HG03060 (cell line): ENCODE results near the gene NCAN.

Experiments used
- ATAC-seq: cut with Tn5 transposase; IDR thresholded peaks from one replicate; pipeline ENCODE4 v1.9.1; 2021; ENCODE audit warnings: low read depth, moderate number of reproducible peaks; ENCODE audit not compliant: unreplicated experiment

NCAN gene

DNA sequence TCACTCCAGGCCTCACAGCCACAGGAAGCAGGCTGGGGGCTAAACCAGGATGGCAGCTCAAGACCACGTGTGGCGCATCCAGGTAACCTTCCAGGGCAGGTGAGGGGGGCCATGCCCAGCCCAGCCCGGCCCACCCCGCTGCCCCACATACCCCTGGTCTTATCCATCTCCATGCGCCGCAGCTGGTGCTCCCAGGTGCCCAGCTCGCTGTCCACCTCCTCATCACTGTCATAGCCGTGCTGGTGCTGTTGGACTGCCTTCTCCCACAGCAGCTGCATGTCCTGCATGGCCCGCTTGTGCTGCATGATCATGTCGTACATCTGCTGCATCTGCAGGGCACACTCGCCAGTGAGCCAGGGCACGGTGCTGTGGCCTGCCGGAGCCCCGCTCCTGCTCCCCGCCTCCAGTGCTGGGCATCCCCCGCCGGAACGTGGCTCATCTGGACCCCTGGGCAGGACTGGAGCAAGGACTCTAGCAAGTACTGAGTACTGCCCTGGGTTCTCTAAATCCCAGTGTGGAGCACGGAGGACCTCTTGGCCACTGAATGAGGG is 67.4 kb downstream of the NCAN start:
- ATAC-seq, result no peak

DNA sequence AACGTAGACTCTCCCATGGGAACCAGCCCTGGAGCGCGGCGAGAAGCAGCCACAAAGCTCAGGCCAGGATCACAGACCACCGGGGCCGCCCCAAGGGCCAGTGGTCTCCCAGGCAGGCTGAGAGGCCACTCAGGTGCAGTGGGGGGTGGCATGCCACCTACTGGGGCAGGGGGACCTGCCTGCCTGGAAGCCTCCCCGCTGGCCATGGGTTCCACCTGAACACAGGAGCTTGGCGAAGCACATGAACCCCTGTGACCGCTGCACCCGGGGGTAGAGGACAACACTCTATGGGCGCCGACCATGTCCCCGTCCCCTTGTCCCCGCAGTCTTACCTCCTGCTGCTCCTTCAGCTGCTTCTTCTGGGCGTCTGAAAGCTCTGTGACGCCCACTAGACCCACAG is 68.1 kb downstream of the NCAN start:
- no peak for ATAC-seq

DNA sequence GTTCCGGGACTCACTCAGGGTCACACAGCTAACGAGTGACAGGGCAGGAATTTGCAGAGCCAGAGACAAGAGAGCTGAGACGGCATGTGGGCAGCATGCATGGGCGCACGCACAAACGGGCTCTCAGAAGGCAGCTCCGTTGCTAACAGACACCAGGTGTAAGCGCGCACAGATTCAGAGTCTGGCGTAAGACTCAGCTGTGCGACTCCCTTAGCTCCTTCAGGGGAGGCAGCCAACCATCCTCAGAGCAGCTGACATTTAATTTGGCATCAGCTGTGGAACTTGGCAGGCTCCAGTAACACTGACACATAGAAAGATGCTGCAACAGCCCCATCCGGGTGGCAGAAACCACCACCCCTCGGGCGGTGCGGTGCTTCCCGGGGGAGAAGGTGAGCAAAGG is 68.8 kb downstream of the NCAN start:
- ATAC-seq, result no peak

DNA sequence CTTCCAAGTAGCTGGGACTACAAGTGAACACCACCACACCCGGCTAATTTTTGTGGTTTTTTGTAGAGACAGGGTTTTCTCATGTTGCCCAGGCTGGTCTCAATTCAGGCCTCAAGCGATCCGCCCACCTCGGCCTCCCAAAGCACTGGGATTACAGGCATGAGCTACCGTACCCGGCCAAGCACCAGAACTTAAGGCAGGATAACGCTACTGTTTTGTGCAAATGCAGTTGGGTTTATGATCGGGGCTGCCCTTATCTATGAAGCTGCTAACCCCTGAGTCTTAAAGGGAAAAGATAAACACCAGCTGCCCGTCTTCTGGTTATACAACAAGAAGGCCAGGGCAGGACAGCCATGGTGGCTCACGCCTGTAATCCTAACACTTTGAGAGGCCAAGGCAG is 73.9 kb downstream of the NCAN start:
- ATAC-seq, result no peak

DNA sequence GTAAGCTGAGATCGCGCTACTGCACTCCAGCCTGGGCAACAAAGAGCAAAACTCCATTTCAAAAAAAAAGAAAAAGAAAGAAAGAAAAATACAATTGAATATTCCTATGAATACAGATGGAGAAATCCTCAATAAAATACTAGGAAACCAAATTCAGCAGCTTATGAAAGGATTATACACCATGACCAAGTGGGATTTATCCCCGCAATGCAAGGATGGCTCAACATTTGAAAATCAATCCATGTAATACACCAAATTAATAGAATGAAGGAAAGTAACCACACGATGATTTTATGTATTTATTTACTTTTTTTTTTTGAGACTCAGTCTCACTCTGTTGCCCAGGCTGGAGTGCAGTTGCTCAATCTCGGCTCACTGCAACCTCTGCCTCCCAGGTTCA is 80.8 kb downstream of the NCAN start:
- ATAC-seq, result no peak

DNA sequence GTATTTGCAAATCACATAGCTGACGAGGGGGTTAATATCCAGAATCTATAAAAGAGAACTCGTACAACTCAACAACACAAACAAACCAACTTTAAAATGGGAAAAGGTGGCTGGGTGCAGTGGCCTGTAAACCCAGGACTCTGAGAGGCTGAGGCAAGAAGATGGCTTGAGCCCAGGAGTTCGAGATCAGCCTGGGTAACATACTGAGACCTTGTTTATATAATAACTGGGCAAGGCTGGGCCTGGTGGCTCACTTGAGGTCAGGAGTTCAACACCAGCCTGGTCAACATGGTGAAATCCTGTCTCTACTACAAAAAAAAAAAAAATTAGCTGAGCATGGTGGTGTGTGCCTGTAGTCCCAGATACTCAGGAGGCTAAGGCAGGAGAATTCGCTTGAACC is 83.2 kb downstream of the NCAN start:
- no peak for ATAC-seq

DNA sequence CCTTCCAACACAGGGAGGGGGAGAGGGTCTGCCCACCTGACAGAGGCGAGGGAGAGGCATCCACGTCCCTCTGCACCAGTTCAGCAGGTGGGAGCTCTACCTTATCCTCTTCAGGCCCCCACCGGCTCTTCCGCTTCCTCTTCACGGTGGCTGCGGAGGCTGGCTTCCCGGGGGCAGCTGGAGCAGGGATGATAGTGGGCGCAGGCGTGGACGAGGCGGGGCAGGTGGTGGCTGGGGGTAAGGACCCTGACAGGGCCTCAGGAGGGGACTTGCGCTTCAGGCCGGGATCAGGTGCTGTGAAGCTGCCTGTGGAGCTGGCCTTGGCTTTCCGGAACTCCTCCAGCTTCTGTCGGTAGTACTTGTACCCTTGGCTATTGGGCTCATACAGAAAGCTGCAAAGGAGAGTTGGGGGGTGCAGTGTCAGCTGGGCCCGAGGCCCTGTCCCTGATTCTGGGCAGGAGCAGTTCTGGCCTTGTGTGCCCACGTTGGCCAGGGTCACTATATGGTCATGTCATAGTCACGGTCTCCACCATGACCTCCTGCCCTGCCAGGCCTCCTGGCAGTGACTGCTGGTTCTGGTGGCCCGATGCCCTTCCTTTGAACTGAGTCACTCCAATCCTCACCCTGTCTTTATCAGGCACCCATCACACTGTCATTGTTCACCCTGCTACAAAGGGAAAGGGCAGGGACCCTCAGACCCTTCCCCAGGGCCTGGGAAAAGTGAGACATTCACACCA is 85.4 kb downstream of the NCAN start:
- no peak for ATAC-seq

DNA sequence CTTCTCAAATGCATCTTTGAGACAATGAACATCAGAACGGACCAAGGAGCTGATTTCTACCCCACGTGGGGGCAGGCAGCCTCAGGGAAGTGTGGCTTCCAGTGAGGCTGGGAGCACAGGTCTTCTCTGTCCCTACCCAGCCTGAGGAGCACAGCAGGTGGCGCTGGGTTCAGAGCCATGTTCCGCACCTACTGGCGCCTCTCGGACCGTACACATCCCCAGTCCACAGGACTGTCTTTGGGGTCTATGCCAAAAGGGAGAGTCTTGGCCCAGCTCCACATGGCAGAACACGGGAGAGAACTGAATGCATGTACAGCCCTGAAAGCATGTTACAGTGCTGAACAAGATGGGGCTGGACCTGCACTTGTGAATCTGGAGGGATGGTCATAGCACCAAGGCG is 86.0 kb downstream of the NCAN start:
- ATAC-seq, result no peak

DNA sequence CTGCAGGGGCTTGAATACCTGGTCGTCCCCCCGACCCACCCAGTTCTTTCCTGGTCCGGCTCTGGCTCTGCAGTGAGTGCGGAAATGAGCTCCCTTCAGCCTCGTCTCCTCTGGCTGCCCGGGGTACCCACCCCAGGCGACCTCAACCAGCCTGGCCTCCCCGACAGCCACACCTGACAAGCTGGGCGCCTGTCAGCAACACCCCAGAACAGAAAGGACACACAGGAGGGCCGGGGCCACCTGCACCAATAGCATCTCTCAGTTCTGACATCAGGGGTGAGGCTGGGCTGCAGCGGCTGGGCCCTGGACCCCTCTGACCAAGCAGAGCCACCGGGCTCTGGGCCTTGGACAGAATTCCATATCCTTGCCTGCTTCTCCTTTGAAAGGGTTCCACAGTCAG is 88.9 kb downstream of the NCAN start:
- no peak for ATAC-seq
